ENCODE data around the gene WNT7B.

Gene WNT7B

GRCh38 chr22:45977003-45977411 lies at the start of gene WNT7B:
Gene WNT7B (minus strand): TSS chr22:45977162. CDS start chr22:45976754, 408 bp downstream.
- DNase-seq, result peak; percentile 71

GRCh38 chr22:46025973-46026898 lies 49.3 kb upstream of the WNT7B start:
- no peak for DNase-seq

- no peak for DNase-seq
Measured at GRCh38 chr22:46025225-46025972, 48.4 kb upstream of the WNT7B start.

GRCh38 chr22:46024136-46024840 lies 47.3 kb upstream of the WNT7B start:
- DNase-seq, result no peak

GRCh38 chr22:46023558-46023981 lies 46.6 kb upstream of the WNT7B start:
- DNase-seq, result no peak

GRCh38 chr22:46022881-46023512 lies 46.0 kb upstream of the WNT7B start:
- no peak for DNase-seq

- no peak for DNase-seq
Measured at GRCh38 chr22:46021577-46021976, 44.6 kb upstream of the WNT7B start.

- DNase-seq, result no peak
Measured at GRCh38 chr22:46019351-46019750, 42.4 kb upstream of the WNT7B start.

- no peak for DNase-seq
Measured at GRCh38 chr22:46018859-46019258, 41.9 kb upstream of the WNT7B start.

- no peak for DNase-seq
Measured at GRCh38 chr22:46017166-46017565, 40.2 kb upstream of the WNT7B start.

GRCh38 chr22:46013460-46014416 lies 36.8 kb upstream of the WNT7B start:
- peak; percentile 88 for DNase-seq

GRCh38 chr22:46012881-46013281 lies 35.9 kb upstream of the WNT7B start:
- no peak for DNase-seq

GRCh38 chr22:46012182-46012880 lies 35.4 kb upstream of the WNT7B start:
- DNase-seq, result no peak

GRCh38 chr22:46011627-46012181 lies 34.7 kb upstream of the WNT7B start:
- DNase-seq, result no peak

GRCh38 chr22:46010951-46011626 lies 34.1 kb upstream of the WNT7B start:
- no peak for DNase-seq

GRCh38 chr22:46010207-46010867 lies 33.4 kb upstream of the WNT7B start:
- no peak for DNase-seq

- DNase-seq, result no peak
Measured at GRCh38 chr22:46009730-46010129, 32.8 kb upstream of the WNT7B start.

- DNase-seq, result no peak
Measured at GRCh38 chr22:46008836-46009596, 32.1 kb upstream of the WNT7B start.

GRCh38 chr22:46008291-46008690 lies 31.3 kb upstream of the WNT7B start:
- no peak for DNase-seq
